ENCODE measurements around the gene THSD4. TPM values are rescaled to one million over a fixed set of nuclear protein-coding genes. Genes with fewer than 3 reads are reported as not detected.

The THSD4 gene
- total and polyA plus RNA-seq, 9 of the 15 experiments (the other 6 are each of a cell fraction or from before 2014, with no cell fraction given): 0.04 TPM; not detected in 5

- Histone ChIP-seq H3K27me3 (ENCODE audit: control insufficient read depth in 2 of 2, insufficient read depth in 2 of 2, low read length in 2 of 2) (0 out of 5 replicates have a peak, but pooled peaks cover 0 to 4% of the 10 kb centered on the region in 2 experiments), H2AFZ (ENCODE audit: low read depth, low read length) (no peak overlapping the region), H3K4me3 (no peak overlapping the region), H3K4me1 (replicated peaks in 1 of 2; ENCODE audit: control insufficient read depth in 2 of 2, insufficient read depth in 2 of 2, low read length in 2 of 2) (no peaks in the 10 kb centered on the region), H3K9me1 (ENCODE audit: control insufficient read depth, insufficient read depth, low read length) (no peaks in the 10 kb centered on the region), H3K9me3 (replicated peaks; ENCODE audit: control insufficient read depth, insufficient read depth, low read depth, low read length) (no peaks in the 10 kb centered on the region), H4K20me1 (replicated peaks; ENCODE audit: control insufficient read depth, insufficient read depth, low read length) (no peaks in the 10 kb centered on the region), H3K36me3 (ENCODE audit: control insufficient read depth, insufficient read depth, low read length) (no peaks in the 10 kb centered on the region), H3K79me2 (ENCODE audit: control insufficient read depth, insufficient read depth, low read length) (no peaks in the 10 kb centered on the region), H3K9ac (ENCODE audit: insufficient read depth in 1 of 2, low read depth in 2 of 2, low read length in 2 of 2) (no peak overlapping the region), H3K27ac (ENCODE audit: extremely low read depth, low read depth, low read length) (no peak overlapping the region), H3K4me2 (ENCODE audit: insufficient read depth, low read length) (no peak overlapping the region)
- intact Hi-C loops (cut with micrococcal nuclease): no loop called here
- FAIRE-seq: no peak
- CTCF ChIA-PET (ENCODE audit: low intra/inter-chr PET ratio): no interaction called here
- POLR2A ChIA-PET: no interaction called here
- BruUV-seq (replicated peaks): no TSS peak
- no peak for DNase-seq (ENCODE audit: extremely low read depth in 1 of 4, low spot score in 3 of 4)
- 0% methylated on average over 1 of the region's 1 CpG for WGBS (ENCODE audit: insufficient coverage, low coverage, missing lambda C conversion rate)
- TF ChIP-seq BCOR (IDR thresholded peaks at IDR 0.05): no peak
- no peak for TF ChIP-seq ZNF277 (CRISPR knock-in tag; IDR thresholded peaks at IDR 0.05; ENCODE audit: borderline replicate concordance)
- TF ChIP-seq KAT2B (IDR thresholded peaks at IDR 0.05; ENCODE audit: low read depth, low read length): no peak
- TF ChIP-seq CBX2 (IDR thresholded peaks at IDR 0.05; ENCODE audit: insufficient read depth, low read length, poor library complexity, severe bottlenecking): no peak
- no peak for TF ChIP-seq ZNF436 (CRISPR knock-in tag; IDR thresholded peaks at IDR 0.05)
- no peak for TF ChIP-seq RBM39 (optimal IDR thresholded peaks at IDR 0.05; ENCODE audit: low read depth, low read length)
- no peak for TF ChIP-seq SOX6 (IDR thresholded peaks at IDR 0.05)
- no peak for TF ChIP-seq FOXJ2 (tag; IDR thresholded peaks at IDR 0.05)
- TF ChIP-seq NCOA1 (IDR thresholded peaks at IDR 0.05; ENCODE audit: low read depth): no peak
- no peak for TF ChIP-seq HNRNPUL1 (IDR thresholded peaks at IDR 0.05; ENCODE audit: low read length)
- no peak for TF ChIP-seq SAFB2 (IDR thresholded peaks at IDR 0.05; ENCODE audit: borderline replicate concordance, low read depth, low read length, severe bottlenecking)
- no peak for TF ChIP-seq ZNF174 (CRISPR knock-in tag; IDR thresholded peaks at IDR 0.05)
- TF ChIP-seq TBL1XR1 (IDR thresholded peaks at IDR 0.05; ENCODE audit: low read length in 2 of 2): no peak
- no peak for TF ChIP-seq NONO (IDR thresholded peaks at IDR 0.05; ENCODE audit: low read depth in 2 of 2, low read length in 1 of 2)
- TF ChIP-seq IRF9 (tag; IDR thresholded peaks at IDR 0.05): no peak
- TF ChIP-seq ESRRA (IDR thresholded peaks at IDR 0.05; ENCODE audit: borderline replicate concordance, low read depth): no peak
- ATAC-seq: no peak
- in situ Hi-C loops (cut with MboI): no loop called here
Measured at GRCh38 chr15:71529361-71529760, 414.1 kb downstream of the THSD4 start.
